DOHH2 (cell line): ENCODE results near the gene IMMP2L.

ENCODE experiments used
- CTCF ChIP-seq: fragments of 200-600 bp; sonication (generic); IDR thresholded peaks from one replicate; pipeline ENCODE4 v1.5.1; 2014; ENCODE audit warnings: antibody characterized with exemption, mild to moderate bottlenecking, low read depth, low read length; ENCODE audit not compliant: poor library complexity, severe bottlenecking
- EZH2phosphoT487 ChIP-seq: fragments of 200-600 bp; sonication (generic); IDR thresholded peaks from 2 replicates; pipeline ENCODE4 v1.6.1; 2017; ENCODE audit warnings: borderline replicate concordance, mild to moderate bottlenecking, antibody characterized with exemption, low read length, moderate library complexity, mixed read lengths

- no peak for TF ChIP-seq CTCF
- no peak for TF ChIP-seq EZH2phosphoT487
Measured at GRCh38 chr7:110835849-110836248, 726.4 kb downstream of the IMMP2L start.
